NCI-H460 (cell line): ENCODE data around the gene PSMC6. TPM values are rescaled to one million over a fixed set of nuclear protein-coding genes. Genes with fewer than 3 reads are reported as not detected.
"Not testable (repeated sequence)": the region's sequence is repeated elsewhere in the genome, so short reads cannot be mapped to it uniquely, and the experiment has no call there.

Source experiments
- DNase-seq: peaks from one replicate; pipeline ENCODE4 v3.0.0-alpha.2; 2016; ENCODE audit warnings: low read depth; ENCODE audit errors: extremely low read depth
- total RNA-seq: library from RNA; depleted of rRNA; stranded (reverse); fragments of >200 nt; shearing (Covaris generic); gene quantifications from 2 replicates; pipeline ENCODE4 v1.2.3, GENCODE V29; 2014

The PSMC6 gene
- total RNA-seq, 1 experiment from 2014 or later = 183 TPM

DNA sequence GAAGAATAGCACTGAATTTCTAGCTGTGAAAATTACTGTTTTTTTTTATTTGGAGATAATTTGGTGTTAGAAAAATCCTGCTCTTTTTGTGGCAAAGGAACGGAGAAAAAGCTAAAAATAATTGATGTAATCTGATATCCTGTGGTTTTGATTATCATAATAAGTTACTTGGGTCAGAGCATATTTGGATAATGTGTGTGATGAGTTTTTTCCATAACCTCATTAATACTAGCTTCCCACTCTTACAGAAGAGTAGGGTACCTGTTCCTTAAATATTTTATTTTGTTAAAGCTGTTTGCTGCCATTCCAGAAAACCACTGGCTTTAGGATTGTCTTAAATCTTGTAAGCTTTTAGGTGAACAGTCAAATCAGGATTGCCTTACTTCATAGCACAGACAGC lies 4.7 kb downstream of the PSMC6 start:
- no peak for DNase-seq

DNA sequence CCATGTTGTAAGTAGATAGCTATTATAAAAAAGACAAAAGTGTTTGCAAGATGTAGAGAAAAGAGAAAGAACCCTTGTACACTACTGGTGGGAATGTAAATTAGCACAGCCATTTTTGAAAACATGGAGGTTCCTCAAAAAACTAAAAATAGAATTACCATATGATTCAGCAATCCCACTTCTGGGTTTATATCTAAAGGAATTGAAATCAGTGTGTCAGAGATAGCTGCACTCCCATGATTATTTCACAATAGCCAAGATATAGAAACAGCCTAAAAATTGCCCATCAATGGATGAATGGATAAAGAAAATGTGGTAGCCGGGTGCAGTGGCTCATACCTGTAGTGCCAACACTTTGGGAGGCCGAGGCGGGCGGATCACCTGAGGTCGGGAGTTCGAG lies 9.2 kb downstream of the PSMC6 start:
- DNase-seq = no peak

DNA sequence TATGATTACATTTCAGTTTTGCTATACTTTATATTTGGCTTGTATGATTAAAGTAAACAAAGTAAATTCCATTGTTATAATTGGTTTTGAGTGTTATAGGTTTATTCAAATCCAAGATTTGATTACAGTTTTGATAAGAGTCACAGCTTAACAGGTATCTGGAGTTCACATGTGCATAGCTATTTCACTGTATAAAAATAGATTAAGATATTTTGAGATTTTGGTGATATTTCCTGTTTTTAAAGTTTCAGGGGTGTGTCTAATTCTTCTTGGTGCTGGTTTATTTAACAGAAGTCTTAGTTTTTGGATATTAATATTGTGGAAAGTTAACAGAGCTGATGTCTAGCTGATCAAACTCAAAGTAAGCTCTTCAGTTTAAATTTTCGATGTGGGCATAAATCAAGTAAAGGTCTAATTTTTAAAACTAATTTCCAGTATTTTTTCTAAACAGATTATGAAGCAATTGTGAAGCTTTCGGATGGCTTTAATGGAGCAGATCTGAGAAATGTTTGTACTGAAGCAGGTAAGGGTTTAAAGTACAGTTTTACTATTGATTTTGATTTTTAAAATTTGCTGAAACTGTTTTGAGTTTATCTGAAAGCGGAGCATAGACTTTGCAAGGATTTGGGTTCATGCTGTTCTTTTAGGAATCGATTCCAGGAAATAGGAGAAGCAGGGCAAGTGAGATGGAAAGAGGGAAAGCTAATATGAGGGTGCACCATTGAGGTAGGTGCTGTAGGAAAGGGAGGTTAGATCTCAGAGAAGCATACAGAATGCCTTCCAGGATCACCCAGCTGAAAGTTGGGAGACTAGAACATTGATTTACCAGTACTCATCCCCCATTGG lies 16.7 kb downstream of the PSMC6 start:
- no peak for DNase-seq

DNA sequence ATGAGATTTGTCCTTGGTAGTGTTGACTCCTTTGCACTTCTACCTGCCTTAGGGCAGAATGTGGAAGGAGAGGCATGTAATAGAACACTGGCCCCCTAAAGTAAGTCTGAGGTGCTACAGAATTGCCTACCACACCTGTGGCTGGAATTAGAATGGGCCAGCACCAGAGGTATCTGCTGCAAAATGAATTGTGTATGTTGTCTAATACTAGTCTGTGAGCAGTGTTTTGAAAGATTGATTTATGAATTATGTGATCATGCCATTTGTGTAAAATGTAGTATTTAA lies 17.3 kb downstream of the PSMC6 start:
- DNase-seq = no peak

DNA sequence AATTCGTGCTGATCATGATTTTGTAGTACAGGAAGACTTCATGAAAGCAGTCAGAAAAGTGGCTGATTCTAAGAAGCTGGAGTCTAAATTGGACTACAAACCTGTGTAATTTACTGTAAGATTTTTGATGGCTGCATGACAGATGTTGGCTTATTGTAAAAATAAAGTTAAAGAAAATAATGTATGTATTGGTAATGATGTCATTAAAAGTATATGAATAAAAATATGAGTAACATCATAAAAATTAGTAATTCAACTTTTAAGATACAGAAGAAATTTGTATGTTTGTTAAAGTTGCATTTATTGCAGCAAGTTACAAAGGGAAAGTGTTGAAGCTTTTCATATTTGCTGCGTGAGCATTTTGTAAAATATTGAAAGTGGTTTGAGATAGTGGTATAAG lies 20.5 kb downstream of the PSMC6 start:
- DNase-seq = not testable (repeated sequence)

DNA sequence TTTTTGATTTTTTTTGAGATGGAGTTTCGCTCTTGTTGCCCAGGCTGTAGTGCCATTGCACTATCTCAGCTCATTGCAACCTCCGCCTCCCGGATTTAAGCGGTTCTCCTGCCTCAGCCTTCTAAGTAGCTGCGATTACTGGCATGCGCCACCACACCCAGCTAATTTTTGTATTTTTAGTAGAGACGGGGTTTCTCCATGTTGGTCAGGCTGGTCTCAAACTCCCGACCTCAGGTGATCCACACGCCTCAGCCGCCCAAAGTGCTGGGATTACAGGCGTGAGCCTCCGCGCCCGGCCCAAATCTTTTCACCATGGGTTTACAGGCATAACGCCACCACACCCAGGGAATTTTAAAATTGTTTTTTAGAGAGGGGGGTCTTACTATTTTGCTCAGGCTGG lies 22.0 kb downstream of the PSMC6 start:
- not testable (repeated sequence) for DNase-seq

DNA sequence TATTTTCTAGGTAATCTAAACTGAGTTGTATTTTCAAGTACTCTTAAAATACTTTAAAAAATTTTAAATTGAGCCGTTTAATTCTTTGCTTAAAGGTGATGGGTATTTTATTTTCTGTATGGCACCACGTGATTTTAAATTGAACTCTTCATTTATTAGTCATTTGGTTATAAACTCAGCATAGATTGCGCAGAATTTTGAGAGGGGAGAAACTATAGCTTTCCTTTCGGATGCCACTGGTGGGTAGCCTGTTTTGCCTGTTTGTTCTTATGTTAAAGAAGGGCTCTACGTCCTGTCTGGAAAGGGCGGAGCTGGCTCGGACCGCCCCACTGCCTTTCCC lies 22.6 kb downstream of the PSMC6 start:
- no peak for DNase-seq

DNA sequence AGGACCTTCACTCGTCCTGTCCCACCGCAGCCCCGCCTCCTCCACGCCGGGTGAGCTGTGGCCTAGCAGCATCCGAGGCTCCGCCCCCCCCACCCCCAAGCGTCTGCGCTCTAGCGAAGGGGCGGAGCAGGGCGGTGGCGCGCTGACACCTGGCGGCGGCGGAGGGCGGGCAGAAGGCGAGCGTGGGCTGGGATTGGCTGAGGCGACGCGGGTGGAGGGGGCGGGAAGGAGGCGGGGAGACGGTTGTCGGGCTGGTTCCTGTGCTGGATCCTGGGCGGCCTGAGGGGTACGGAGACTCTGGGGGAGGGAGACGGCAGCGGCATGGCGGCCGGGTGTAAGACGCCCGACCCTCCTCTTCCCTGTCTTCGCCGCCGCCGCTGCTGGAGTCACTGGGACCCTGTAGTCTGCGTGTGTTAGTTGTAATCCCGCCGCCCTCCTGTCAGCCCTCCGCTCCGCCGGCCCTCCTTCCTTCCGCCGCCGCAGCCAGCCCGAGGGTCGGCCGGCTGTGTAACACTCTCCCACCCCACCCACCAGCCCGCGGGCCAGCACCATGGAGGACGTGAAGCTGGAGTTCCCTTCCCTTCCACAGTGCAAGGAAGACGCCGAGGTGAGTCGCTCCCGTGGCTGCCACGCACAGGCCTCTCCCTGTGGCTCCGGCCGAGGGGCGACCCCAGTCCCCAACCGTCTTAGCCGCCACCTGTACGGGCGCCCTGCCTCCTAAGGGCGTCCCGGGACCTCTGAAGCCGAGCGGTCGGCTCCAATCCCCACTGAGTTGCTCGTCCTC lies 23.1 kb downstream of the PSMC6 start, which contains the start of gene STYX:
Gene STYX, plus strand, starts transcription at position 242 of the 784 bp plus-strand sequence. Its CDS starts 309 bp downstream, at position 551.
- peak; percentile 98 for DNase-seq

DNA sequence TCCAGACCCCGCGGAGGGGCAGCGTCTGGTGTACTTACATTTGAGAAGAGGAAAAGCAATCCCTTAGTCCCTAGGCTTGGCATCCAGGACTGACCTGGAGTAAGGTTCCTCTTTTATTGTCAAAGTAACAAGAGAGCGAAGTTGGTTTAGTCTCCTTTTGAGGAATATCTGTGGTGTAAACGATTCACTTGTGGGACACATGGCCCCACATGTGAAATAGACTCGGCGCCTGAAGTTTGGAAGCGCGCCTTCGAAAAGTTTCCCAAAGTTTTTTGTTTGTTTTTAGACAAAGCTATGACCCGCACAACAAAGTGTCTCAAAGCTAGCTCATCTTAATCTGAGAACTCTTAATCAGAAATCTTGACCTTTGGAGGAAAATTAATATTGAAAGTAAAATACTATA lies 23.7 kb downstream of the PSMC6 start:
- DNase-seq = no peak

DNA sequence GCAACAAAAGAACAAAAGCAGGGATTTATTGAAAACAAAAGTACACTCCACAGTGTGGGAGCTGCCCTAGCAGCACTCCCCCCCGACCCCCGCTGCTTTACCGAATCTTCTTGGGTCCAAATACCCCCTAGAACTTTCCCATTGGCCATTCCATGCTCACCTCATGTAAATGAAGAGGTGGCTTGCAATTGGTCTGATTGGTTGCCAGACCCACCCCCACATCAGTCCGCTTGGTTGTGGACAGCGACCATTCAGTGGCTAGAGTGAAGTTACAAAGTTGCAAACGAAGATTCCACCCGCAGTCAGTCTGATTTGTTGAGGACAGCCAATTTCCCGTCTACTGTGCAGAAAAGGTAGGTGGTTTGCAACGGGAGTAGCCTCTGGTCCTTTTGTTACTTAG lies 26.8 kb downstream of the PSMC6 start:
- no peak for DNase-seq

DNA sequence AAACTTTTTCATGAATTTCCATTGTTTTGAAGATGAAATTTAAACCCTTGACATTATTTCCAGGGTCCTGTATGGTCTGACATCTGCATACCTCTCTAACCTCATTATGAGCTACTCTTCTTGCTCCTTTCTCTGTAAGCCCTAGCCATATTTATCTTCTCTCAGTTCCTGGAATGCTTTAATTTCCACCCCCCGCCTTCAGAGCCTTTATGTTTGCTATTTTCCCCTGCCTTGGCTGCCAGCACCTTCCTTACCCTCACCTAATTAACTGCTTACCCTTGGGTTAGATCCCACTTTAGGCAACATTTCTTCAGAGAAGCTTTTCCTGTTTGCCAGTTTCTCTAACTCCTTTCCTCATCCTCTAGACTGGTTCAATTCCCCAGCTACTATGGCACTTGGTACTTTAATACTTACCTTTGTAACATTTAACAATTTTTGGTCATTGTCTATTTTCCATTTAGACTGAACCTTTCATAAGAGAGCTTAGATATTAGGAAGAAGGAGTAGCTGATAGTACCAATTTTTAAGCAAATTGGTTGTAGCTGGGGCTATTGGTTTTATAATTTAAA lies 29.0 kb downstream of the PSMC6 start:
- no peak for DNase-seq

DNA sequence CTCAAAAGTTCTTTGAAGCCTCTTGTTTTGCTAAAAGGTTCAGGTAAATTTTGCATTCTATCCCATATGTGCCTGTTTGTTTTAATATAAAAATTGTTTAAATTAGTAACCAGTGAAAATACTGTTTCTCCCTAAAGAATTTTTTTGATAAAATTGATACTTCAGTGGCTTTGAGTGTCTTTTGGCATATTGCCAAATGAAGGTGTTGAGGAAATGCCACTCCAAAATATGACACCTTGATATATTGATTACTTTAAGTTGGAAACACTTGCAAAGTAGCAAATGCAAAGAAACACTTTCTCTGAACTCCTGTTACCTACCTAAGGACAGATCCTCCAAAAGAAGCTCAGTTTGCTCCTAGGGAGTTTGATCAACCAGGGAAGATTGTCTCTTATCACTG lies 31.4 kb downstream of the PSMC6 start:
- DNase-seq = no peak

DNA sequence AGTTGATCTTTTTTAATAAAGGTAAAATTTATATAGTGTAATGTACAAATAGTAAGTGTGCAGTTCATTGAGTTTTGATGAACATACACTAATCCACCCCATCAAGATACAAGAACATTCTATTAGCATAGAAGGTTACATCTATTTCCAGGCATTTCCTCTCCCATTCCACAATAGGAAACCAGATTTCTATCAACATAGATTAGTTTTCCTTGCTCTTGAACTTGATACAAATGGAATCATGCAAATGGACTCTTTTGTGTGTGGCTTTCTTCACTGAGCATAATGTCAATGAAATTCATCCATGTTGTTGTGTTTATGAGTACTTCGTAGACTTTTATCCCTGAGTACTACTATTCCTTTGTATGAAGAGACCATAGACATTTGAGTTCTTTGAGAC lies 33.8 kb downstream of the PSMC6 start:
- DNase-seq = no peak

DNA sequence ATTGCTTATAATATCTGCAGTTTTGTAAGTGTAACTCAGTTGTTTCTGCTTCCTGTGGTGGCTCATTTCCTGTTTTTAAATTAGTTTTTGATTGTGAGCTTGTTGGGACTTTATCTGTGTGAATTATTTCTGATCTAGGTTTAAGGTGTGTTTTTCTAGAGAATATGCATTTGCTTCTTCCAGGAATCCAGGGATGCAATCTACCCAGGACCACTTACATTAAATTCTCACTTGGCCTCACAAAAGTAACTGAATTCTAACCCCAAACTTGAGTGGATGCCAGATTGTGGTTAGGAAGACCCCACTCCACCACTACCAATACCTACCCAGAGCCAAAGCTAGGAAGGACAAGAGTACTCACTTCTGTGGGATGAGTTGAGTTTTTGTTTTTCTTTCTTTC lies 34.9 kb downstream of the PSMC6 start:
- no peak for DNase-seq

DNA sequence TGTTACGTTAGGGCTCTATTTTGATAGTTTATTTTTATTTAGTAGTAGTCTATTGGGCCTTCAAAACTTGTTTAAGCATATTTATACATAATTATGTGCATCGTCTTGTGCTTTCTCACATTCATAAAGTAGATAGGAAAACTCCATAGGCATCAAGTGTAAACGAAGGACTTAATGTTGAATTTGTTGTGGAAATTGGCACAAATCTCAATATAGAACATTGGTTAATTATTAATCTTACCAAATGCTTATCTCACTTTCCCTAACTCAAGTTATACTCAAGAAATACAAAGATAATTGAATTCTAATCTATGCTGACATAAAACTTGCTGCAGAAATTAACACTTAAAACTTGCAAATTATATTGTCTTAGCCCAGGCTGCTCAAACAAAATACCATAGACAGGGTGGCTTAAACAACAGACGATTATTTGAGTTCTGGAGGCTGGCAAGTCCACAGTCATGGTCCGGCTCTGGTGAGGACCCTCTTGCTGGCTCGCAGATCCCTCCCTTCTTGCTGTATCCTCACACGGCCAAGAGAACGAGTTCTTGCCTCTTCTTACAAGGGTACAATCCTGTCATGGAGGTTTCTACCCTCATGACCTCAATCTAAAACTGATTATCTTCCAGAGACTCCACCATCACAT lies 41.8 kb downstream of the PSMC6 start:
- DNase-seq = no peak

DNA sequence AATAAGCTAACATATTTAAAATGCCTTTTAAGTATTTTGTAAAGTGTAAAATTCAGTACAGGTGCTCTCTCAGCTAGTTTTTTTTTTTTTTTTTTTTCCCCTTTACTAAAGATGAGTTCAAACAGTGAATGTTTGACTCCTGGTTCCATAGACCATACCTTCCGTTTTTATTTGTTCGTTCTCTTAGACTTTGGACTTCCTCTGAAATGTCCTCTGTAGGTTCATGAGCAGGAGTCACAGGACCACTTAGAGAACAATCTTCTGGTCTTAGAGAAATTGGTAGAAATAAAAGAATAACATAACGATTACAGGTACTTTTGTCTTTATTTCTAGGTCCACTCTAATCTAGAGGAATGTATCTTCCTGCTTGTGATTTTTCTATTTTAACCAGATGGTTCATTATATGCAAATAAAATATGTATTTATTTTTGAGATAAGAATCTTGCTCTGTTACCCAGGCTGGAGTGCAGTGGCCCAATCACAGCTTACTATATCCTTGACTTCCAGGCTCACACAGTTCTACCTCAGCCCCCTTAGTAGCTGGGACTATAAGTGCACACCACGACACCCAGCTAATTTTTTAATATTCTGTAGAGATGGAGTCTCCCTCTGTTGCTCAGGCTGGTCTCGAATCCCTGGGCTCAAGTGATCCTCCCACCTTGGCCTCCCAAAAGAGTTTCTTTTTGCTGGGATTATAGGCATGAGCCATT lies 48.8 kb downstream of the PSMC6 start:
- DNase-seq = no peak

DNA sequence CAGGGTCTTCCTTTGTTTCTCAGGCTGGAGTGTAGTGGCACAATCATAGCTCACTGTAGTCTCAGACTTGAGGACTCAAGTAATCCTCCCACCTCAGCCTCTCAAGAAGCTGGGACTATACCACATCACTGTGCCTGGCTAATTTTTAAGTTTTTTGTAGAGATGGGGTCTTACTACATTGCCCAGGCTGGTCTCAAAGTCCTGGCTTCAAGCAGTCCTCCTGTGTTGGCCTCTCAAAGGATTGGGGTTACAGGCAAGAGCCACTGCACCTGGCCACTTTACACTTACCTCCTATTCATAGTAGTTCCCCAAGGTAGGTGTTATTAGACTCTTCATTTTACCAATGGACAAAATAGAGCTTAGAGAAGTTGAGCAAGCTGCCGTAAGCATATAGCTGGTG lies 52.1 kb downstream of the PSMC6 start:
- DNase-seq = no peak

DNA sequence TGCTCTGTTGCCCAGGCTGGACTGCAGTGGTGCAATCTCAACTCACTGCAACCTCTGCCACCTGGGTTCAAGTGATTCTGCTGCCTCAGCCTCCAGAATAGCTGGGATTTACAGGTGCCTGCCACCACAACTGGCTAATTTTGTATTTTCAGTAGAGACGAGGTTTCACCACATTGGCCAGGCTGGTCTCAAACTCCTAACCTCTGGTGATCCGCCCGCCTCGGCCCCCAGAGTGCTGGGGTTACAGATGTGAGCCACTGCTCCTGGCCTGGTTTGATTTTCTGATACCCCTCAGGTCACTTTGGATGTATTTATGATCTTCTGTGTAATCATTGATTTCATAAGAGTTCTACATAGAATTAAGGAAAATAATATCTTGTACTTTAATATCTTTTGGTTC lies 55.9 kb downstream of the PSMC6 start:
- not testable (repeated sequence) for DNase-seq

DNA sequence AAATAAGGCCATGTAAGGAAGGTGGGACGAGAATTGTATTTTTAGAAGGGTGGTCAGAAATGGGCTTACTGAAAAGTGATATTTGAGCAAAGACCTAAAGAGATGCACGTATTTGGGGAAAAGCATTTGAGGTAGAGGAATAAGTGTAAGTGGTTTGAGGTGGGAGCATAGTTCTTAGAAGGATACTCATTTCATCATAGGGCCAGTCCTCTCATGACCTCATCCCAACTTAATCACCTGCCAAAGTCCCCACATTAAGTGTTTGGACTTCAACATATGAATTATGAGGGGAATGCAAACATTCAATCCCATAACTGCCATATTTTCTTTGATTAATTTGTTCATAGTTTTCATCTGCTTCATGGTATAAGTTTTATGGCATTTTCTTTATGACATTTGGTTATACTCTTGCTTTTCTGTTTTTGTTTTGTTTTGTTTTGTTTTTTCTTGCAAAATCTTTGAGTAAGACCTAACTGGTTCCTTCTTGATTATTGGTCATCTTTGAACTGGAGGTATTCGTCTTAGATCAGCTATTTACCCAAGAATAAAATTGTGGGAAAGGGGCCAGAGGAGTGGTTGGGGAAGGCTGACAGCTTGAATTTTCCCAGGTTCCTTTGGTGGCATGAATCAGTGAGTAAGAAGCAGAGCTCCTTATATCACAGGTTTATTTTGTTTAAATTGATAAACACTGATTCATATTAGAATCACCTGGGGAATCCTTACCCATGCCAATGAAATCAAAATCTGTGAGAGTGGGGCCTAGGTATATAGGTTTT lies 60.2 kb downstream of the PSMC6 start:
- DNase-seq = no peak

DNA sequence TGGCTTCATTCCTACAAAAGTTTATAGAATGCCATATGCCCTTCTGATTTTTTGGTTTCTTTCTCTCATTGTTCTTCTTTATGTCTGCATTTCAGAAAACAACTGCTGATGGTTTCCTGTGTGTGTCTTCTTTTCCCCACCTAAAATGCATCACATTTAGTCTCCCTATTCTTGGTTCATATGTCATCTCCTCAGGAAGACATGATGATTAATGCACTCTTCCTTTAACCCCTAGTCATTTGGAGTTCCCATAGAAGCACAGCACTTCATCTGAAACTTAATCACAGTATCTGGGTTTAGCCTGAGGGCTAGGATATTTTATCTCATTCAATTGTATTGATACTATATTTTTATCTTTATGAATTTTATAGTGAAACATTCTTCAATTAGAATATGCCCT lies 62.9 kb downstream of the PSMC6 start:
- no peak for DNase-seq
